Right ventricle myocardium inferior (tissue), 1 donor: ENCODE data around the gene PRKCZ. TPM values are rescaled to one million over a fixed set of nuclear protein-coding genes. Genes with fewer than 3 reads are reported as not detected.

Experiments used
- ATAC-seq: fragments of 200-7000 bp; cut with Tn5 transposase; one replicate; pipeline ENCODE4 v1.9.1; 2020; ENCODE audit warnings: mild to moderate bottlenecking, moderate library complexity
- DNase-seq: peaks from one replicate; pipeline ENCODE4 v3.0.0; 2021; ENCODE audit errors: missing footprints
- intact Hi-C: fragments of 100-400 bp; cut with DNase I; formaldehyde crosslinking; loops from one replicate; pipeline ENCODE4 v1.11.0; 2022
- total RNA-seq: library from RNA; stranded (reverse); fragmentation: NEBNext Ultra II Directional; extraction: Animal tissue kit (Norgen Biotek cat#: 25700); gene quantifications from one replicate; pipeline ENCODE4 v1.2.1, GENCODE V29; 2021
- donor health status: DM: no; HTN: yes; CAD: no; lungs with severe emphysema.

Gene PRKCZ
- total RNA-seq, 1 donor from 2014 or later = 16.4 TPM

DNA sequence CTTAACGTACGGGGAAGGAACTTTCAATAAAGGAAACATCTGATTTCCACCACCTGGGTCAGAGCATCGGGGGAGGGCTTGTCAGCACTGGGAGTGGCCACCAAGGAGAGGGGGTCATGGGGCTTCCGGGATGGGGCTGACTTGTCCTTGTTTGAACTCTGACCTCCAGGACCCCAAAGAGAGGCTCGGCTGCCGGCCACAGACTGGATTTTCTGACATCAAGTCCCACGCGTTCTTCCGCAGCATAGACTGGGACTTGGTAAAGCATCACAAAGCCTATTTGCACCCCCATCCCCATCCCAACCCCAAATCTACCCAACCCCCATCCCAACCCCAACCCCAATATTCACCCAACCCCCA is 124.8 kb downstream of the PRKCZ start:
- DNase-seq (no peak), ATAC-seq (no peak)
- intact Hi-C loops = loop anchor here (2.0 to 10.0 kb wide), 2 partner anchors 42 to 220 kb away; no protein-coding TSS in a partner anchor

DNA sequence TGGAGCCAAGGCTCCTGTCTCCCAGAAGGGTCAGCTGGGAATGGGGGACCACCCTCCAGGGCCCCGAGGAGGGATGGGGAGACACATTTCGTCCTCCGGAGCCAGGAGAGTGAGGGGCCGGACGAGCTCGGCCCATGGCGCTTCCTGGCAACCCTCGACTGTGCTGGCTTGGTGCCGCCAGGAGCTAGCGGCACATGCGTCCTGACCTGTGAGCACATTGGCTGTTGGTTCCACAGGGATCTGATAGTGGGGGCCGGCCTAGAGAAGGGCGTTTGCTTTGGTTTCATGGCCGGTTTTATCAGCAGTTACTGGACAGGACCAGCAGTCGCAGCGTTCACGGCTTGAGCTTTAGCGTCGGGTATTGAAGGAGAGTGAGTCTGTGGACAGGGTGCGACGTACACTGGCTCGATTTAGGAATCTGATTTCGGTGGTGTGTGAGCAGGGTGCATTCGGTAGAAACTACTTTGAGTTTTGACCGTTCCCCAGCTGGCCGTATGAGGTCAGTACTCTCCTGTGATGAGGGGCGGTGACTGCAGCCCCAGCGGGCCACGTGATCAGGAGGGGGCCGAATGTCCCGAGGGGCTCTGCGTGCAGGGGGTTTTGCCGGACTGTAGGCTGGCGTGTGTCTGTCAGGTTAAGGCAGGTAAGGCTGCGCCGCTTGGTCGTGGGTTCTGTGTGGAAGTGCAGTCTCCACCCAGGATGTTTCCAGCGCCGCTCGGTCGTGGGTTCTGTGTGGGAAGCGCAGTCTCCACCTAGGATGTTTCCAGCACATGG is 125.7 kb downstream of the PRKCZ start:
- ATAC-seq (no peak), DNase-seq (peak; percentile 66)
- intact Hi-C loops = loop anchor here (2.0 to 10.0 kb wide), 2 partner anchors 43 to 221 kb away; no protein-coding TSS in a partner anchor

- intact Hi-C loops = loop anchor here (10.0 kb wide), 1 partner anchor 222 kb away; no protein-coding TSS in a partner anchor
- DNase-seq (no peak), ATAC-seq (no peak)
Observed at GRCh38 chr1:2176615-2177014, 126.4 kb downstream of the PRKCZ start.

GRCh38 chr1:2177541-2177940 is 127.3 kb downstream of the PRKCZ start:
- DNase-seq = no peak
- intact Hi-C loops = loop anchor here (10.0 kb wide), 1 partner anchor 223 kb away; no protein-coding TSS in a partner anchor
- ATAC-seq = no peak

DNA sequence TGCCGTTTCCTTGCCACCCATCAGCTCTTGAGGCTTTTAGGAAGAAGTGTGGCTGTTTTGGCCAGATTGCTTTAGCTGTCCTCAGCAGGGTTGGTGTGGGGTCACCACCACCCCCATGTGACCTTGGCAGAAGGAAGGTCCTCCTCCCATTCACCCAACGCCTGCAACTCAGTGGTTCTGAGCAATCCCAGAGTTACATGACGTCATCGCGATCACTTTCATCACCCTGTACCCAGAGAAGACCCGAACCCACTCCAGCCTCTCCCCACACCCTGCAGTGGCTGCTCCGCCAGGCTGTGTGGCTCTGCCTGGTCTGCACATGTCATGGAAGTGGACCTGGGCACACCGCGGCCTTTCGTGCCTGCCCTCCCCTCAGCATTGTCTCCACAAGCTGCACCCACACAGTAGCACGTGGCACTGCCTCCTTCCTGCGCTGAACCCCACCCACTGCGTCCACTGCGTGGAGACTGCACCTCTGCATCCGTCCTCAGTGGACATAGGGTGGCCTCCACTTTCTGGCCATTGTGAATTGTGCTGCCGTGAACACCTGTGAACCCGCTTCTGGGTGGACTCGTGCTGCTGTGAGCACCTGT is 127.8 kb downstream of the PRKCZ start:
- no peak for ATAC-seq
- intact Hi-C loops = loop anchor here (10.0 kb wide), 1 partner anchor 223 kb away; no protein-coding TSS in a partner anchor

GRCh38 chr1:2178875-2179274 is 128.7 kb downstream of the PRKCZ start:
- intact Hi-C loops = loop anchor here (10.0 kb wide), 1 partner anchor 224 kb away; no protein-coding TSS in a partner anchor
- ATAC-seq (no peak), DNase-seq (no peak)

More for the DNA sequence above, 127.8 kb downstream of the PRKCZ start:
- no peak for DNase-seq

GRCh38 chr1:2179283-2180013 is 129.2 kb downstream of the PRKCZ start:
- no peak for ATAC-seq
- no peak for DNase-seq
- intact Hi-C loops = loop anchor here (10.0 kb wide), 1 partner anchor 225 kb away; no protein-coding TSS in a partner anchor

DNA sequence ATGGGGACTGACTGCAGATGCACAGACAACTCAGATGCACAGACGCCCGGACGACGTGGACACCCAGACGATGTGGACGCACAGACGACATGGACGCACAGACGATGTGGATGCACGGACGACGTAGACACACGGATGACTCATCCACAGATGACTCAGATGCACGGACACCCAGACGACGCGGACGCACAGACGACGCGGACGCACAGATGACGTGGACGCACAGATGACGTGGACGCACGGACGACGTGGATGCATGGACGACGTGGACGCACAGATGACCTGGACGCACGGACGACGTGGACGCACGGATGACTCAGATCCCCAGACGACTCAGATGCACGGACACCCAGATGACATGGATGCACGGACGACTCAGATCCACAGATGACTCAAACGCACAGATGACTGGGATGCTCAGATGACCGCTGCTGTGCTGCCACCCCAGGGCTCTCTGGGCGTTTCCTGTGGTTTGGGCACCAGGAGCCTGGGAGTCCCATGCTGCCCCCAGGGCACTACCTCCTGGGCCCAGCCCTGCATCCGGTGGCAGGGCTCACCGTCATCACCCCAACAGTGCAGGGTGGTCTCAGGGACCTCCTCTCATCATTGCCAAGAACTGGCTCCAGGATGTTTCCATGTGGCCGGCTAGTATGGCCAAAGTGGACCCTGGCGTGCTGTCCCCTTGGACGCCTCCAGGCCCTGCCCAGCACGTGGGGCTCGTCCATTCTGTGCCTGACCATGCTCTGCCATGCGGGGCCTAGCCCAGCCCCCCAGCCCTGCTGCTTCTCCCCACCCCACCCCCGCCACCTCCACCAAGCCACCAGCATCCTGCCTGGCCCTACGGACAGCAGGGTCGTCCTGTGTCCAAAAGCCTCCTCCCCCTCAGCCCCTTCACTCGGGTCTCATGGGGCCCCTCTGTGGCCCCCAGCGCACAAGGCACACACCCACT is 130.4 kb downstream of the PRKCZ start:
- intact Hi-C loops = no loop called here
- DNase-seq (no peak), ATAC-seq (no peak)

DNA sequence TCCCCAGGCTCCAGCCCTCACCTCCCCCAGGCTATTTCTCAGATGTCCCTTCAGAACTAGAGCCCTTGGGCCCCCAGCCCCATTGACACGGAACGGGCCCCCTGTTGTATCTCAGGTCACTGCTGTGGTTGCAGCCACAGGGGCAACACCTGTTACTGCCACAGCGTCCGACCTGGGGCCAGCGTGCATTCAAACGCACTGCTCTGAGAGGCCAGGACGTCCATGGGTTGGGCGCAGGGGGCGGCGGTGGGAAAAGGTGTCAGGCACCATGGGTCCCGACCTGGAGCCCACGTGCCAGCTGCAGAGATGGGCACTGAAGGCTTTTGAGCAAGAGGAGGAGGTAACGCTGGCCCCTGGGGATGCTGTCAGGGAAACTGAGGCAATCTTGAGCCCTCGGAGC is 131.1 kb downstream of the PRKCZ start:
- no peak for DNase-seq
- intact Hi-C loops = no loop called here

GRCh38 chr1:2181752-2182151 is 131.5 kb downstream of the PRKCZ start:
- intact Hi-C loops = no loop called here
- ATAC-seq (no peak), DNase-seq (no peak)

More for the DNA sequence above, 131.1 kb downstream of the PRKCZ start:
- ATAC-seq = no peak

- DNase-seq (no peak), ATAC-seq (no peak)
- intact Hi-C loops = no loop called here
Observed at GRCh38 chr1:2182376-2182775, 132.2 kb downstream of the PRKCZ start.

DNA sequence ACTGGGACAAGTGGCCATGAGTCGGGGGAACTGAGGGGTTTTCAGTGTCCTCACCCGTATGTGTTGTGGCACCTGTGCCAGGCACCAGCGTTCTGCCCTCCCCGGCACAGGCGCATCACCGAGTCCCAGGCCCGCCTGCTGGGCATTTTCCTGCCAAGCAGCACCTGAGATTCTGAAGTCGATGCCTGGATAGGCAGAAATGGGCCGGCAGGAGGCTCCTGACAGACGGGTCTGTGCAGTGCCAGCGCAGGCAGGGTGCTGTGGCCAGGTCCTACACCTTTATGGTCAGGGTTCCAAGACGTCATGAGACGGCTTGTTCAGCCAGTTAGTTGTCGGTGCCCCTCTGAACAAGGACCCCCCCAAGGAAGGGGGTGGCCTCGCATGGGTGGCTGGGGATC is 133.7 kb downstream of the PRKCZ start:
- ATAC-seq = no peak
- intact Hi-C loops = no loop called here

GRCh38 chr1:2184531-2184930 is 134.3 kb downstream of the PRKCZ start:
- ATAC-seq = no peak
- intact Hi-C loops = no loop called here
- DNase-seq = no peak

More for the DNA sequence above, 133.7 kb downstream of the PRKCZ start:
- no peak for DNase-seq

DNA sequence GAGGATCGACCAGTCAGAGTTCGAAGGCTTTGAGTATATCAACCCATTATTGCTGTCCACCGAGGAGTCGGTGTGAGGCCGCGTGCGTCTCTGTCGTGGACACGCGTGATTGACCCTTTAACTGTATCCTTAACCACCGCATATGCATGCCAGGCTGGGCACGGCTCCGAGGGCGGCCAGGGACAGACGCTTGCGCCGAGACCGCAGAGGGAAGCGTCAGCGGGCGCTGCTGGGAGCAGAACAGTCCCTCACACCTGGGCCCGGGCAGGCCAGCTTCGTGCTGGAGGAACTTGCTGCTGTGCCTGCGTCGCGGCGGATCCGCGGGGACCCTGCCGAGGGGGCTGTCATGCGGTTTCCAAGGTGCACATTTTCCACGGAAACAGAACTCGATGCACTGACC is 134.7 kb downstream of the PRKCZ start:
- ATAC-seq = no peak

GRCh38 chr1:2185880-2186855 is 136.0 kb downstream of the PRKCZ start:
- intact Hi-C loops = loop anchor here (5.0 kb wide), 1 partner anchor 54 kb away; no protein-coding TSS in a partner anchor
- ATAC-seq = no peak
- no peak for DNase-seq

More for the DNA sequence above, 134.7 kb downstream of the PRKCZ start:
- no peak for DNase-seq
- intact Hi-C loops = loop anchor here (5.0 kb wide), 1 partner anchor 53 kb away; no protein-coding TSS in a partner anchor

DNA sequence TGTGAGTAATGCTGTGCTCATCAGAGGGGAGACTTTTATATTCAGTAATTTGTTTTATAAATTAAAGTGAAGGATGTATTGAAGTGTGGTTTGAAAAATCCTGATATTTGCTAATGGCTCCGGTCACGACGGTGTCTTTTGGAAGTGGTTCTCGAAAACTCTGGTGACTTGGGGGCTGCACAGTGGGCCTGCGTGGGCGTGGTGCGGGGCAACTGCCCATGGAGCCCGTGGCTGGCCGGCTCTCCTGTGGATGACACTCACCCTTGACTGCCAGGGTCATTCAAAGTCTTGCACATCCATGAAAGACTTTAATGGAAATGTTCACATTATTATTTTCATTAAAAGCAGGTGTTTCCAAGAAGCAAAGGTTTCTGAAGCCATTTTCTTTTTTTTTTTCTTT is 136.7 kb downstream of the PRKCZ start:
- intact Hi-C loops = loop anchor here (5.0 kb wide), 1 partner anchor 55 kb away; no protein-coding TSS in a partner anchor
- DNase-seq = no peak
- no peak for ATAC-seq

DNA sequence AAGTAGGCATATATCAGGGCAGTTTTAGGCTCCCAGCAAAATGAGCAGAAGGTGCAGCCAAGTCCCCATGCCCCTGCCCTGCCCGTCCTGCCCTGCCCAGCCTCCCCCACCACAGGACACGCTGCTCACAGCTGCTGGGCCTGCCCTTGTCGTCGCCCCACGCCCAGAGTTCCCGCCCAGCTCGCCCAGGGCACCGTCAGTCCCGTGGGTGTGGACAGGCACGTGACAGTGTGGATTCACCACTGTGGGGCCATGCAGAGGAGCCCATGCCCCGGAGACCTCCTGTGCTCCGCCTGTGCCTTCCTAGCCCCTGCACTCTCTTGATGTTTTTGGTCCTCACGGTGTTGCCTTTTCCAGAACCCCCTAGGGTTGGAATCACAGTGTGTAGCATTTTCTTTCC is 137.4 kb downstream of the PRKCZ start:
- no peak for ATAC-seq
- no peak for DNase-seq
- intact Hi-C loops = loop anchor here (5.0 kb wide), 1 partner anchor 55 kb away; no protein-coding TSS in a partner anchor
